Neural progenitor cell (in vitro differentiated cells): ENCODE results near the gene PHLPP2.

Experiments used
- CTCF ChIP-seq: fragments of 200-600 bp; sonication (generic); IDR thresholded peaks from 2 replicates; pipeline ENCODE4 v1.5.1; 2017; ENCODE audit warnings: antibody characterized with exemption, mild to moderate bottlenecking
- EZH2 ChIP-seq: fragments of 200-600 bp; sonication (generic); IDR thresholded peaks from 2 replicates; pipeline ENCODE4 v1.6.1; 2017; ENCODE audit warnings: antibody characterized with exemption, mild to moderate bottlenecking, moderate library complexity
- EZH2phosphoT487 ChIP-seq: fragments of 200-600 bp; sonication (generic); IDR thresholded peaks from 2 replicates; pipeline ENCODE4 v1.6.1; 2017; ENCODE audit warnings: antibody characterized with exemption

- no peak for TF ChIP-seq CTCF
- TF ChIP-seq EZH2: no peak
- TF ChIP-seq EZH2phosphoT487: no peak
Observed at GRCh38 chr16:71734511-71734910, 10.0 kb upstream of the PHLPP2 start.
